RPMI8226 (cell line): ENCODE results near the gene MOSMO.
A peak's percentile ranks its signal among the peaks of the same experiment; 100 is the strongest.
"Not testable (repeated sequence)": the region's sequence is repeated elsewhere in the genome, so short reads cannot be mapped to it uniquely, and the experiment has no call there.

ENCODE experiments used
- DNase-seq: peaks from one replicate; pipeline ENCODE4 v3.0.0-alpha.2; 2015

Gene MOSMO

DNA sequence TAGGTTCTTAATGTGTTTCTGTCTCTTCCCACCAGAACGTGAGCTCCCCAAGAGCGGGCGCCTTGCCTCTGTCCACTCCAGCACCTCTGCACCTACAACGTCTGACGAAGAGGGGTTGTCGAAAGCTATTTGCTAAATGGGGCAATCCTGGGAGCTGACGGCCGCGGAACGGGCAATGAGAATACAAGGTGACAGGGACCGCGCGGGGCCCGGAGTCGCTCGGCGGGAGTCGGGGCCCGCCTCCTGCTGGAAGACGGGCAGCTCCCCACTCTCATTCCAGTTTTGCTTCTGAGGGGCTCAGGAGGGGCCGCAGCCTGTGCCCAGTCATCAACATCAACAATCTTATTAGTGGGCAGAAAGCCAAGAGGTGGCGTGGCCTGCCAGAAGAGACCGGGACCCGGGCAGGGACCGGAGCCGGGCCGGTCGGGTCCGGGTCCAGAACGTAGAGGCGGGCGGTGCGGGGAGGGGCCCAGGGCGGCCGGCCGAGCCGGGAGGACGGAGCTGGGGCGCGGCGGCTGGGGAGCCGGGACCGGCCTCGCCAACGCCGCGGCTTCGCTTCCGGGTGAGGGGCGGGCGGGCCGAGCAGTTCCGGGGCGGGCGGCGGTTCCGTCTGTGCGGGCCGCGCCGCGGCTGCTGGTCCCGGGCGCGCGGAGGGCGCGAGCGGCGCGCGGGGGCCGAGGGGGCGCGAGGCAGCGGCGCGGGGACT is at the start of gene MOSMO:
Gene MOSMO, plus strand, starts transcription at position 603 of the 706 bp plus-strand sequence. CDS start 191 bp downstream, outside the sequence.
- DNase-seq, result peak; percentile 73

- DNase-seq, result no peak
These were observed 48.9 kb upstream of the MOSMO start for GRCh38 chr16:21959050-21959449.

- no peak for DNase-seq
These were observed 45.4 kb upstream of the MOSMO start for GRCh38 chr16:21962475-21962874.

DNA sequence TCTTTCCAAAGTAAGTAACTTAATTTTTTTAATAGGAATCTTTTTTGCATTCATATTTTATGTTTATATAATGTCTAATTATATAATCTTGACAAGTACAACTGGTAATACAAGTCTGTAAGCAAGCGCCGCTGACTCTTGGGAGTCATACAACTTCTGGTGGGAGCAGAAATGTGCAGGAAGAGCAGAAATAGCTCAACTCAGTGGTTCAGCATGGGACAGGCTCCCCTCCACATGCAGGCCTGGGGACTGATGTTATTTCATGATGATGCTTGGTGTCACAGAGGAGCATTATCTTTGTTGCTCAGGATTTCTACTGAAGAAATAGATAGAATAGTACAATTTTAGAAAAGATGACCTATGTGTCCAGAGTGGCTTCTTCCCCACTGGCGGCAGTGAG is 44.0 kb upstream of the MOSMO start:
- DNase-seq, result no peak

DNA sequence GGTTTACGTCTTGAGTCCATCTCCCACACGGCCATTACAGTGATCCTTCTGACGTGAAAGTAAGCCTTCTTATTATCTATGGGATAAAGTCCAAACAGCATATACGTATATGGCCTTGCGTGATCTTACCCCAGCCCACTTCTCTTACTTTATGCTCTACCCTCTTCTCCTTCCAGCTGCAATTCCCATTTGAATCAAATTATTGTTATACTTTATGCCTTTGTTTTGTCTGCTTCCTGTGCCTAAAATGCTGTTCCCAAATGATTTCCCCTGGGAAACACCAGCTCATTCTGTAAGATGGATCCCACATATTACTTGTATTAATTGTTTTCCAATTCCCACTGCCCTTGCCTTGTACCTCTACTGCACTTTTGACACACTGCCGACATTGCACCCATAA is 43.6 kb upstream of the MOSMO start:
- no peak for DNase-seq

DNA sequence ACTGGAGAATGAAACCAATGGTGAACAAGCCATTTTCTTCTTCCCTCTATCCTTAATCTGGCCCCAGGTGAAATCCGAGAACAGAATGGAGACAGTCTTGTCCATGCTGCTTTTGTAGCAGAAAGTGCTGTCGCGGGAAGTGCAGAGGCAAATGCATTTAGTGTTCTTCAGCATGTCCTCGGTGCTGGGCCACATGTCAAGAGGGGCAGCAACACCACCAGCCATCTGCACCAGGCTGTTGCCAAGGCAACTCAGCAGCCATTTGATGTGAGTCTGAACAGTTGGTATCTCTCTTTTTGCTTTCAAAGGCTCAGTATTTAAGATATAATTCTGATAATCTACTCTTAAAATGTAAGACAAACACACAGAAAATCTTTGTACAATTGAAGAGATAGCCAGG is 36.1 kb upstream of the MOSMO start:
- no peak for DNase-seq

DNA sequence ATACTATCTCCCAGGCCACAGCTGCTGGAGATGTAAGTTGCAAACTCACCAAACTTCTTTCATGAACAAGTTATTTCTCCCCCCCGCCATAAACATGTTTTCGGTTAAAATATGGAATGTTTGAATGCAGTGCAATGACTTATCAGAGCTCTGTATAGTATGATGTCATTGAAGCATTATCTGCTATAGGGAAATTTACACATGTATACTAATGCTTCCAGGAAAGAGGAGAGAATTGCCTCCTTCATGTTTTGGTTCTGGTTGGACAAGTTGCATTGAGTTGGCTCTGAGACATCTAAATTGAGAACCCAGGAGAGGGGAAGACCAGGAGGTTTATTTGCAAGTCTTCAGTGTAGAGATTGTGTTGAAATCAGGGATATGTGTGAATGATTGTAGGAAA is 34.0 kb upstream of the MOSMO start:
- no peak for DNase-seq

- no peak for DNase-seq
These were observed 27.9 kb upstream of the MOSMO start for GRCh38 chr16:21980032-21980431.

GRCh38 chr16:21982108-21982507 is 25.8 kb upstream of the MOSMO start:
- DNase-seq, result no peak

- DNase-seq, result no peak
These were observed 23.8 kb upstream of the MOSMO start for GRCh38 chr16:21984062-21984461.

DNA sequence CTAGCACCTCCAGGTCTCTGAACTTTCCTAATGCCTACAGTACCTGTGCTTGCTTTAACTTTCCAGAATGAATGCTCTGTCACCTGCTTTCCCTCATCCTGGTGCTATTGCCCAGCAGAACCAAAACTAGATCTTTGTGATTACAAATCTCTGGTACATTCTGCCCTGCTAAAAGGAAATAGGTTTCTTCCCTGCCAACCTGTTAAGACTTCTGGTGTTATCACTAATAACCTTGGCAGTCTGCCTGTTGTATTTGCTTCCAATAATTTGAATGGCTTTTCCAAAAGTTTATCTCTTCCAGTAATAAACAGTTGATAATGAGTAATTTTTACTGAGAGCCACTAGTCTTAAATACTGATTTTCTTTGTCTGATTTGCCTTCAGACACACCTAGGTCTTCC is 22.4 kb upstream of the MOSMO start:
- no peak for DNase-seq

DNA sequence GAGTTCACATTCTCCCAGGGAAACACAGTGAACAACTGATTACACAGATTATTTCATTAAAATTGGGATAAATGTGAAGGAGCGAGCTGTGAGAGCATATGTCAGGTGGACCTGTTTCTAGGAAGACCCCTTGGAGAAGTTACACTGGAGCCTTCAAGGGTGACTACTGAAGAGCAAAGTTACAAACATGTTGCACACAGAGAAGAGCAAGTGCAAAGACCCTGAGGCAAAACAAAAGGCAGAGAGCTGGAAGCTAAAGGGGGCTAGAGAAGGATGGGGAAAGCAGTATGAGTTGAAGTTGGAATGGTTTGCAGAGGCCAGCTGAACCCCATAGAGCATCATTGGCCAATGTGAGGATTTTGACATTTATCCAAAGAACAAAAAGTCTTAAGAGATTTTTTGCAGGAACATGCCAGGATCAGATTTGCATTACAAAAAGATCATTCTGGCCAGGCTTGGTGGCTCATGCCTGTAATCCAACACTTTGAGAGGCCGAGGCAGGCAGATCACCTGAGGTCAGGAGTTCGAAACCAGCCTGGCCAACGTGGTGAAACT is 21.1 kb upstream of the MOSMO start:
- DNase-seq, result no peak

GRCh38 chr16:21987498-21987897 is 20.4 kb upstream of the MOSMO start:
- DNase-seq, result no peak

DNA sequence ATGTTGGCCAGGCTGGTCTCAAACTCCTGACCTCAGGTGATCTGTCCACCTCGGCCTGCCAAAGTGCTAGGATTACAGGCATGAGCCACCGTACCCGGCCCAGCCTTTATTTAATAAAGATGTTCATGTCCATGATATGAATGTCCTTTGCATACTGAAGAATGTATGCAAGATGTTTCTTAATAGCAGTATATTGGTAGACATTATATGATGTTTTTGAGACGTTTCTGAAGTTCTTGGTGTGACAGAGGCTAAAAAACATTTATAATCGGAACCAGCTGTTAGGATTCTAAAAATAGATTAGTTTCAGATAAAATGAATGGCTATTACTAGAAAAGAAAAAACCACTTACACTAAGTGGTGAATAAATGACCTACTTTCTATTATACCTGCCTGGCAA is 18.8 kb upstream of the MOSMO start:
- no peak for DNase-seq

GRCh38 chr16:21989751-21990150 is 18.2 kb upstream of the MOSMO start:
- DNase-seq, result no peak

DNA sequence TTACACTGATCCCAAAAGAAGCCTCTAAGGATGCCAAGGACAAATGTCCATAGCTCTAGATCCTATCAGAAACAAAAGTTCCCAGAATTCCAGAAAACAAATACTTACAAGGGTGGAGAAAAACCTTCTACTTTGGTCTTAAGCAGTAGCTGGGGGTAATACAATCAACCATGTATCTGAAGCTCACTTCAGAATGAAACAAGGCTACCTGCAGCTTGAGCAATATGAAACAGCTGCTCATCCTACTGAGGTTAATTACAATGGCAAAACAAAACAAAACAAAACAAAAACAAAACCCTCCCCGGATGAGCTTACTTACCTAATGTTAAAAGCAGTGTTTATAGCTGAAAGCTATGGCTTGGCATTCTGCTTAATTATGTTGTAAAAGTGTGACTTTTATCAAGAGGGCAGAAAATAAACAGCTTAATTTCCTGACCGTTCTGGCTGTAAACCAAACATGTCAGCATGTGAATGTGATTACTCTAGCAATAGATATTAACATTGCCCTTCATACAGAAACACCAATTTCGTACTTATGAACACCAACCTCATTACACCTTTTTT is 17.4 kb upstream of the MOSMO start:
- no peak for DNase-seq

DNA sequence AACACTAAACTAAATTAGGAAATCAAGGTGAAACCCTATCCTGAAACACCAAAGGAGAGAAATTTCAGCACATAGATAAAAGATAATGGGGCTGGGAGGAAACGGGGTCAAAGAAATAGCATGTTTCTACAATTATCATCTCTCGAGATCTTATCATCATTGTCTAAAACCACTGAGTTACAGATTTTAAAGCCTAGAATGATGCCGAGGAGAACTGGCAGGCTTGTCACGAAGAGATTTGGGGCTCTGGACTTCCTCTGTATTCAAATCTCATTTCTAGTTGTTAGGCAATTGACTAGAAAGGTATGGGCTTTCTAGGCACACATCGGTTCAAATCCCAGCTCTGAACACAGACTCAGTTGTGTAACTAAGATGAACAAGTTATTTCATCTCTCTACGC is 16.3 kb upstream of the MOSMO start:
- no peak for DNase-seq

DNA sequence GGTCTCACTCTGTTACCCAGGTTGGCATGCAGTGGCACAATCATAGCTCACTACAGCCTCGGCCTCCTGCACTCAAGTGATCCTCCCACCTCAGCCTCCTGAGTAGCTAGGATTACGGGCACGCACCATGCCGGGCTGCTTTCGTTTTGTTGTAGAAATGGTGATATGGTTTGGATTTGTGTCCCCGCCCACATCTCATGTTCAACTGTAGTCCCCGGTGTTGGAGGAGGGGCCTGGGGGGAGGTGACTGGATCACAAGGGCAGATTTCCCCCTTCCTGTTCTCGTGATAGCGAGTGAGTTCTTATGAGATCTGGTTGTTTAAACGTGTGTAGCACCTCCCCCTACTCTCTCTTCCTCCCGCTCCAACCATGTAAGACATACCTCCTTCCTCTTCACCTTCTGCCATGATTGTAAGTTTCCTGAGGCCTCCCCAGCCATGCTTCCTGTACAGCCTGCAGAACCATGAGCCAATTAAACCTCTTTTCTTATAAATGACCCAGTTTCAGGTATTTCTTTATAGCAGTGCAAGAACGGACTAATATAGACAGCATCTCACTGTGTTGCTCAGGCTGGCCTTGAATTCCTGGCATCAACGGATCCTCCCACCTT is 12.9 kb upstream of the MOSMO start:
- DNase-seq, result no peak

- no peak for DNase-seq
These were observed 10.8 kb upstream of the MOSMO start for GRCh38 chr16:21996923-21997696.

DNA sequence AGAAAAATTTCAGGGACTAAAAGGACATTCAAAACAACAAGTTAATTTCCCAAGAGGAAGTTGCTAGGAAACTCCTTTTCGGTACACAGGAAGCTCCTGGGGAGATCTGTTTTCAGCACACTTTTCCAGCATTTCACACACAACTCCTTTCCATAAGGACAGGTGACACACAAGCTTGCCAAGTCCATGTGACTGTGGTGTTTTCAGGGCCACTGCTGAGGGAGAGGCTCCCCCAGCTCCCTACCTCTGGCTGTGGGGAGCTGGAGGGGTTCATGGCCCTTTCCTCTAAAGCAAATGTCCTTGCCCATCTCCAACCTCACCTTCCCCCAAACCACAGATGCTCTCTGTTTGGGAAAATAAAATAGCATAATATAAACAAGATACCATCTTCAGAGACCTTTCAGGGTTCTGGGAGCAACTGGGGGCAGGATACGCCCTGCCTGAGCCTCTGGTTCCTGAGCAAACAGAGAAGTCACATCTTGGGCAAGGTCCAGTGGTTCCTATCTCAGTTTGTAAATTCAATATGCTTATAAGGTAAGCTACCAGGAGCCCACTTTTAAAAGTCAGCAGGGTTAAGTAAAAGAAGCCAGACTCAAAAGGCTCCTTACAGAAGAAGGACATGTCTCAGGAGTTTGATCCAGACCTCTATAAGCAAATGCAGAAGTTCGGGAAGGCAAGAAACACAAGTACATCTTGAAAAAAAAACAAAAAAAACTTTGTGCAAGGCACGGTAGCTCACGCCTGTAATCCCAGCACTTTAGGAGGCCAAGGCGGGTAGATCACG is 10.0 kb upstream of the MOSMO start:
- no peak for DNase-seq

- no peak for DNase-seq
These were observed 6.3 kb upstream of the MOSMO start for GRCh38 chr16:22001591-22001990.

GRCh38 chr16:22002047-22002446 is 5.9 kb upstream of the MOSMO start:
- not testable (repeated sequence) for DNase-seq

DNA sequence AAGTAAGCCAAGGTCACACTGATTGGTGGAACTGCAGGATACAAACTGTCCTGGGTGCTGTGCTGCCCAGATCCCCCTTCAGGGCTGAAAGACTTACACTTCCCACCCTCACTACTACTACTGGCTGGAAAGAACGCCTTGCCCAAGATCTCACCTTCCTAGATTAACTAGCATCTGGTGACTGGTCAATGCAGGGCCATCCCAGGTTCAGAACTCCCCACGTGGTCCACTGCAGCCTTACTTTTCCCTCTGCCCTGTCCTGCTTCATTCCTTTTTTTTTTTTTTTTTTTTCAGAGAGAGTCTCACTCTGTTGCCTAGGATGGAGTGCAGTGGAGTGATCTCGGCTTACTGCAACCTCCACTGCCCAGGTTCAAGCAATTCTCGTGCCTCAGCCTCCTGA is 4.7 kb upstream of the MOSMO start:
- DNase-seq, result no peak
